D341Med (cell line): ENCODE results near the gene ITGB6.
"Not testable (repeated sequence)": the region's sequence is repeated elsewhere in the genome, so short reads cannot be mapped to it uniquely, and the experiment has no call there.

Source experiments
- DNase-seq: peaks from one replicate; pipeline ENCODE4 v3.0.0; 2012; ENCODE audit warnings: low spot score

Gene ITGB6

GRCh38 chr2:160181146-160181836 lies 18.8 kb downstream of the ITGB6 start:
- DNase-seq = not testable (repeated sequence)

GRCh38 chr2:160180690-160181089 lies 19.4 kb downstream of the ITGB6 start:
- not testable (repeated sequence) for DNase-seq

GRCh38 chr2:160180172-160180571 lies 19.9 kb downstream of the ITGB6 start:
- no peak for DNase-seq

GRCh38 chr2:160175169-160176134 lies 24.6 kb downstream of the ITGB6 start:
- DNase-seq = no peak

DNA sequence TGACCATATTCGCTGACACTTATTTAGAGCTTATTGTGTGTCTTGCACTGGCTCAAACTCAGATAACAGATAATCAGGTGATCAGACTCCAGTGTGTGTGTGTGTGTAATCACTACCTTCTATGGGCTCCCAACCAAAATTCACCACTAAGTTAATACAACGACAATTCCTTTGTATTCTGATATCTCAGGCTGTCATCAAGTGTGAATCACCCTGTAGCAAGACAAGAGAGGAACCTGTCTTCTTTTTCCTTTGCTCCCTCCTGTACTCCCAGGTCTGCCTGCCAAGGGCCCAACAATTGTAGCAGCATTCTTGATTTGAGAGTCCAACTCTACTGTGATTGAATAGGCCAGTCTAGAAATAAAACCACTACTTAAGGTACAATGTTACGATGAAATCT lies 25.8 kb downstream of the ITGB6 start:
- no peak for DNase-seq

- no peak for DNase-seq
These were observed 30.1 kb downstream of the ITGB6 start for GRCh38 chr2:160169988-160170387.

GRCh38 chr2:160169471-160169870 lies 30.6 kb downstream of the ITGB6 start:
- DNase-seq = no peak

DNA sequence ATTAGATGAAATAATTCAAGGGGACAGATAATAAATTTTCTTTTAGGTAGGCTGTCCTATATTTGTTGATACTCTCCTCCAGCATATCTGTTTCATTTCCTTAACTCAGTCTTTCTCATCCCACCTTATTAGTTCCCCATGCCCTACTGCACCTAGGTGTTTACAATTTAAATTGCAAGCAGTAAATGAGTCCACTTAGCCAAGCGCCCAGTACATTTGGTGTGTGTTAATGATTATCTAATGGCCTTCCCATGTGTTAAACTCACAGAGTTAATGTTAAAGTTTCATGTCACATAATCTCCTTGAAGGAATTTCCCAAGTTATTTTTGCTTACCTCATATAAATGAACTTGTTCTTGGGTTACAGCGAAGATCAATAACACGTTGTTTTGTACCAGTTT lies 31.2 kb downstream of the ITGB6 start:
- DNase-seq = no peak

- DNase-seq = no peak
These were observed 32.9 kb downstream of the ITGB6 start for GRCh38 chr2:160167089-160167740.

- DNase-seq = no peak
These were observed 34.1 kb downstream of the ITGB6 start for GRCh38 chr2:160165996-160166395.

- DNase-seq = no peak
These were observed 35.0 kb downstream of the ITGB6 start for GRCh38 chr2:160165081-160165480.

DNA sequence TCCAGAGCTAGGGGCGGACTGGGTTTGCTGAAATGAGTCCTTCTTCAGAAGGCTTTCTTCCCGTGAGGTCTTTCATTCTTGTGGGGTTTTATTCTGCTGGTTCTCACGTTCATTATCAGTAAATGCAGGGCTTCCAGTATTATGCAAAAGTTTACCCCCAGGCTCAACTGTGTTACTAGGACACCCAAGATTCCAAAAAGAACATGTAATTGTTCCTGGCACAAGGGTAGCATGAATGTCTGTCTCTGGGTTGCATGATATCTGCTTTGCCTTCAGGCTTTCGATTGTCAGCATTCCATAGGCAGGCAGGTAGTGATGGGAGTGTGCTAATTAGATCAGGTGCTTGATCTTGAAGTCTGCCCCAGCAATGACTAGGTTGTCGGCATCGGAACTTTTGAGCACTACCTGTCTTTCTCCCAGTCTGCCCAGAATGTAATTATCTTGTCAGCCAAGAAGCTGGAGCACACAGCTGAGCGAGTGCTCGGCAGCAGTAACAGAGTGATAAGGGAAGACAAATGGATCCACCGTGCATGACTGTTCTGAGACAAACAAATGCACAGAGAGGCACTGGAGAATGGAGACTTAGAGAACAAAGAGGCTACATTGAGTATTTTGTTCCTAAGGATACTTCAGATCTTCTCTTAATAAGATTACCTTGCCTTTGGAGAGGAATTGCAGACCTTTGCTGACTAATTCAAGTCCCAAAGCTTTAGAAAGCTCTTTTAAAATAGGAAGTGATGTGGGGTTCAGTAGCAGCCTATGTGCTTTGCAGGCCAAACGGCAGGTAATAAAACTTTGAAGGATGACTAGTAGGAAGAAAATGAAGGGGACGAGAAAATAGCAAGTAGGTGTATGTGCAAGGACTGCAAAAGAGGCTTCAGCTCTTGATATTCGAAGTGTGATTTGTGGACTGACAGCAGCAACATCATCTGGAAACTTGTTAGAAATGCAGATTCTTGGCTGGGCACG lies 41.9 kb downstream of the ITGB6 start:
- no peak for DNase-seq

GRCh38 chr2:160156665-160157064 lies 43.4 kb downstream of the ITGB6 start:
- no peak for DNase-seq

DNA sequence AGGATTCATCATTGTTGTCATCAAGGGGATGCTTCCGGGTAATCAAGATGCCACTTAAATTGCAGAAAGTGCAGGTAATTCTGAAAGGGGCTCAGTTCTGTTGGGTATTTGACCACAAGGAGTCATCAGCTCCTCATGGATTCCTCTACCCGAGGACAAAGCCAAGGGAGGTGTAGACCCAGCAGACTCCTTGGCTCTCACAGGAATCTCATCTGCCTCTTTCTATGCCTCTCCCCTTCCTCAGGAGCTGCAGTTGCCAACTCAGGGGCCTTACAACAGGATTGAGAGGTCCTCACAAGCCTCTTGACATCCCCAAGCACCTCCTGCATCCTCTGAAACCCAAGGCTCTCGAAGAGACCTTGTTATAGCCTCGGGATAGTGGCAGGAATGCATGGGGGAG lies 44.0 kb downstream of the ITGB6 start:
- DNase-seq = no peak

GRCh38 chr2:160148419-160148818 lies 51.7 kb downstream of the ITGB6 start:
- not testable (repeated sequence) for DNase-seq

GRCh38 chr2:160145471-160145870 lies 54.6 kb downstream of the ITGB6 start:
- no peak for DNase-seq

DNA sequence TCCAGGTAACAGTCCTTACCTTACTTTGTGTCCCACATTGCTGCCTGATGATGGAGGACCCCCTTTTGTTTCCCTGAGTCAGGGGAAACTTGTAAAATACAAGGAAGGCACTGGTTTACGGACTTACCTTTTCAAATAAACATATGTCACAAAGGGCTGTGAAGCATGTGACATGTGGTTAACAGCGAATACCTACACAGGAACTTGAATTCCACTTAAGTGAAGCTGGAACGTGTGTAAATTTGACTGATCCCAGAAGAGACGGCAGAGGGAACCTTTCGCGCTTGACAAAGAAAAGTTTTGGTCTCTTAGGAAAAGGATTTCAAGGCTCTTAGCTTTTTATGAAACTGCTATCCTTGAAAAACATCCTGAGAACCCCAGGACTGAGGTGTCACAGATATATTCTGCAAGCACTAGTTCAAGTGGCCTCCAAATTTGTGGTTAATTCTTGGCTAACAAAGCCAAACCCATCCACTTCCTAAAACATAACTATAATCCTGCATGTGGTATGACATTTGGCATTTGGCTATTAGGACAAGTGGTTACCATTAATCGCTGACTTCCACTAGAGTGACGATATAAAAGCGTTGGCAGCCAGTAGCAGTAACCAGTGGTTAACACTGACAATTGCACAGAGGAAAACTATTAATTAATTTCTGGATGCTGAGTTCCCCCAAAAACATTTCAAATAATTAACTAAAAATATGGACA lies 55.6 kb downstream of the ITGB6 start:
- no peak for DNase-seq

GRCh38 chr2:160142472-160142871 lies 57.6 kb downstream of the ITGB6 start:
- DNase-seq = no peak

GRCh38 chr2:160141912-160142311 lies 58.2 kb downstream of the ITGB6 start:
- no peak for DNase-seq

DNA sequence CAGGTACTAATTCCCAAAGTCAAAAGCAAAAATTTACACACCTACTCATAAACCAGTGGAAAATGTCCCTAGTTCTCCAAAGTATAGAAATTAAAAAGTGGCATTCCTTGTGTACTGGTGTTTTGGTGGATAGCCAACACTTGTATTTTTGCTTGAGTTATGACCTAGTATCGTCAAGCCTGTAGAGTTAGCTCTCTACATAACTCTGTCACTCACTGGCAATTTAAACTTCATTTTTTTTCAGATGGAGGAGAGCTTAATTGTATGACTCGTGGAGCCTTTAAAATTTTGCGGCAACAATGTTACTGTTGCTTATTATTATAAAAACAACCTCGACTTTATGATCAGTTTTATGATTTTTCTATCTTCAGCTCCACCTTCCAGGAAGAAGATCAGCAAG lies 58.7 kb downstream of the ITGB6 start:
- DNase-seq = no peak

DNA sequence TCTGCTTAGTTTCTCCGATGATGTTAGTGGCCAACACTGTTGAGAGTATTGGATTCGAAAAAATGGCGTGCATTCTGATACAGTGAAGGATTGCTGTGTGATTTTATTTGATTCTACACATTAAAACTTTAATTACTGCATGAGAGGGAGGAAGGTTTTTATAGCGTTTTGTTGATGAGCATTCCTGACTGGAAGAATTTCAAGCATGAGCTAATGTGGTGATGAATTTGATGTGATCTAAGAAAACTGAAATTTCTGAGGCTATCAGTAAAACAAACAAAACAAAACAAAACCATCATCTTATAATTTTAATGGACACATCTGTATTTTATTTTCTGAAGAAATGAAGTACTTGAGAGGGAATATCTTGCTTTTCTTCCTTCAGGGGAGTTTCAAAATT lies 59.6 kb downstream of the ITGB6 start:
- no peak for DNase-seq
